Fibroblast of lung (primary cell): ENCODE data around the gene IGHMBP2.

Source experiments
- EZH2 ChIP-seq: IDR thresholded peaks from 2 replicates; pipeline ENCODE4 v1.5.1; 2012; ENCODE audit warnings: low read length, control low read depth, mild to moderate bottlenecking; ENCODE audit errors: missing control alignments
- TF ChIP-seq, protein P1 (sequence below), 2 donors: IDR thresholded peaks in 1 of 2; conservative IDR thresholded peaks in 1 of 2; 1 replicate in 1 of 2; 2 replicates in 1 of 2; pipeline ENCODE4 v1.5.1; 2011 to 2012; ENCODE audit warnings: low read length in 2 of 2, control low read depth in 1 of 2, inconsistent platforms in 1 of 2, low read depth in 1 of 2, mild to moderate bottlenecking in 1 of 2

DNA sequence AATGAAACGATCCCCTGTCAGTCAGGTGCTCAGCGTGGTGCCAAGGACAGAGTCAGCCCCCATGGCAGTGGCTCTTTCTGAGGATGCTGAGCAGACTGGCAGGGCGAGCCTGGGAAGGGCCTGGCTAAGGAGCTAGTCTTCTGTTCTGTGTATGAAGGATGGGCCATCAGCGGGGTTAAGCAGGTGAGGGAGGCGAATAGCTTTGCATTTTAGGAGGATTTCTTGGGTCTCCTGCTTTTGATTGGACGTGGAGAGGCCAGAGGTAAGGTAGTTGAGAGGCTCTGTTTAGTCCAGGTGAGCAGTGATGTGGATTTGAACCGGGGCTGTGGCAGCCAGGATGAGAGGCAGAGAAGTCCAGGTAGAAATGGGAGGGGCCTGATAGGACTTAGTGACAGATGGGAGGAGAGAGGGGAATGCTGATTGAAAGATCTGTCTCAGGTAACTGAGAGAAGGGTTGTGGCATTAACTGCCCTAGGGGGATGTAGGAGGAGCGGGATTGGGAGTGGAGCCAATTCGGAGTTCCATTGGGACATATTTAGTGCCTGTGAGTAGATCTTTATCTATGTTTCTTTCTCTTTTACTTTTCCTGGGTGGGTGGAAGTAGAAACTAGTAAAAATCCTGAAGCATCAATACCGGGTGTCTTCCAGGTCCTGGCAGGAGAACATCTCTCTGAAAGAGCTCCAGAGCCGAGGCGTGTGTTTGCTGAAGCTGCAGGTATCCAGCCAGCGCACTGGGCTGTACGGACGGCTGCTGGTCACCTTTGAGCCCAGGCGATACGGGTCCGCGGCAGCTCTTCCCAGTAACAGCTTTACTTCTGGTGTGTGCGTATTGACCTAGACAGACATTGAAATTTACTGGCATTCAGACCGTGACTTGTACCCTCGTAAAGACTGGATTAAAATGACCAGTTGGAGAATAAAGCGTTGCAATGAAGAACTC is 2.0 kb downstream of the IGHMBP2 start:
- TF ChIP-seq, protein P1, sequence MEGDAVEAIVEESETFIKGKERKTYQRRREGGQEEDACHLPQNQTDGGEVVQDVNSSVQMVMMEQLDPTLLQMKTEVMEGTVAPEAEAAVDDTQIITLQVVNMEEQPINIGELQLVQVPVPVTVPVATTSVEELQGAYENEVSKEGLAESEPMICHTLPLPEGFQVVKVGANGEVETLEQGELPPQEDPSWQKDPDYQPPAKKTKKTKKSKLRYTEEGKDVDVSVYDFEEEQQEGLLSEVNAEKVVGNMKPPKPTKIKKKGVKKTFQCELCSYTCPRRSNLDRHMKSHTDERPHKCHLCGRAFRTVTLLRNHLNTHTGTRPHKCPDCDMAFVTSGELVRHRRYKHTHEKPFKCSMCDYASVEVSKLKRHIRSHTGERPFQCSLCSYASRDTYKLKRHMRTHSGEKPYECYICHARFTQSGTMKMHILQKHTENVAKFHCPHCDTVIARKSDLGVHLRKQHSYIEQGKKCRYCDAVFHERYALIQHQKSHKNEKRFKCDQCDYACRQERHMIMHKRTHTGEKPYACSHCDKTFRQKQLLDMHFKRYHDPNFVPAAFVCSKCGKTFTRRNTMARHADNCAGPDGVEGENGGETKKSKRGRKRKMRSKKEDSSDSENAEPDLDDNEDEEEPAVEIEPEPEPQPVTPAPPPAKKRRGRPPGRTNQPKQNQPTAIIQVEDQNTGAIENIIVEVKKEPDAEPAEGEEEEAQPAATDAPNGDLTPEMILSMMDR (conservative IDR thresholded peaks at IDR 0.05 in 1 of 2, IDR thresholded peaks at IDR 0.05 in 1 of 2; ENCODE audit: low read depth in 1 of 2, low read length in 2 of 2), result no peak
- TF ChIP-seq EZH2, result no peak
